ENCODE data around the gene UBR7. TPM values are rescaled to one million over a fixed set of nuclear protein-coding genes. Genes with fewer than 3 reads are reported as not detected.

The UBR7 gene
- polyA plus RNA-seq, 2 donors: 7.8 to 11.7 TPM

DNA sequence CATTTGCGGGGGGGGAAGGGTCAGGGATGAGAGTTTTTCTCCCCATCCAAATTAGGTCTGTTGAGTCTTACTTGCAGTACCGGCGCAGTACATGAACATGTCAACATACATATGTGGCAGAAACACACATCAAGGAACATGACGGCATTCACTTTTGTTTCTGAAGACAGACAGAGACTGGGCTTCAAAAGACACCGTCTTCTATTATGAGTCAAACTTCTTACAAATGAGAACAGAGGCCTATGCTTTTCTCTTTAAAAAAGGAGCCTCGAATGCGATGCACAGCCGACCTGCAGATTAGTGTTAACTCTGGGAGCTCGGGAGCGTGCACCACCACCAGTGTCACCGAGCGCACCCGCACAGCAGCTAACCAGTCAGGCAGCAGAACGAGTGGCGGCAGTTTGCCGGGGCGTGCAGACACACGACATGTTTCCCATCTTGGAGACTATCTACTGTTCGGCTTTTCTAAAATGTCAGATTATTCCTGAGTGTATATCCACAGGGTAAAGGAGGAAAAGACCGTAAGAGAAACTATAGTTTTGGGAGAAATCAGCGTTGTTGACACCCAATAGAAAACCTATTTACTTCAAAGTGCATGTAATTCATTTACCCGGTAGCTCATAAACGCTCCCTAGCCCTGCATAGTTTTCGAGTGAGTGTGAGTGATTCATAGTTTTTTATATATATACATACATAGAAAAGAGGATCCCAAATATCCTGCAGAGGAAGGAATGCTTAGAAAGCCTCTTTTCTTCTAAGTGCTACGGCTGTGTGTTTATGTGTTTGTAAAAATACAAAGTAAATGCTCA lies 33.0 kb downstream of the UBR7 start:
- no peak overlapping the region for H3K4me3 ChIP-seq (ENCODE audit: low read depth in 1 of 2, low read length in 2 of 2)
- no peaks in the 10 kb centered on the region for H3K9me3 ChIP-seq (ENCODE audit: control insufficient read depth in 2 of 2, insufficient read depth in 1 of 2, low read depth in 1 of 2, low read length in 1 of 2)
- H3K36me3 ChIP-seq (ENCODE audit: control insufficient read depth in 2 of 2, insufficient read depth in 2 of 2, low read length in 1 of 2): peaks cover 11 to 19% of the 10 kb centered on the region in 2 donors
- H3K4me1 ChIP-seq (ENCODE audit: control insufficient read depth in 2 of 2, insufficient read depth in 2 of 2, low read length in 1 of 2): no peaks in the 10 kb centered on the region
- H3K27ac ChIP-seq (ENCODE audit: low read depth in 2 of 2, low read length in 1 of 2): no peak overlapping the region
- H3K27me3 ChIP-seq (ENCODE audit: control insufficient read depth in 1 of 2, insufficient read depth in 2 of 2, low read length in 2 of 2): no peaks in the 10 kb centered on the region
- WGBS, 2 donors: 91% methylated on average over 25 of the region's 25 CpGs

DNA sequence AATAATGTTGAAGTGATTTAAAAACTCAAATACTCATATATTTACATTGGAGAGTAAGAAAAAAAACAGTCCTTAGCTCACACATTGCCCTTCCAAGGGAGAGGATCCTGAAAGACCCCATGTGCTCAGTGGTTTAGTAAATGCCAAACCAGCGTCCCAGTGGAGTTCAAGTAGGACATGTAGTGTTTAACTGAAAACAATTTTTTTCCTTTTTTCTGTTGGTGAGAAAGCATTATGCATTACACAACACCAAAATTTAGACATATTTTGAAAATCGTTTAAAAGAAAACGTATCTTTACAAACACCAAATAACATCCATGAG lies 33.6 kb downstream of the UBR7 start:
- Histone ChIP-seq H3K27me3 (ENCODE audit: control insufficient read depth in 1 of 2, insufficient read depth in 2 of 2, low read length in 2 of 2) (no peaks in the 10 kb centered on the region), H3K27ac (ENCODE audit: low read depth in 2 of 2, low read length in 1 of 2) (no peak overlapping the region), H3K4me1 (ENCODE audit: control insufficient read depth in 2 of 2, insufficient read depth in 2 of 2, low read length in 1 of 2) (no peaks in the 10 kb centered on the region), H3K9me3 (ENCODE audit: control insufficient read depth in 2 of 2, insufficient read depth in 1 of 2, low read depth in 1 of 2, low read length in 1 of 2) (no peaks in the 10 kb centered on the region), H3K36me3 (ENCODE audit: control insufficient read depth in 2 of 2, insufficient read depth in 2 of 2, low read length in 1 of 2) (peaks cover 13 to 22% of the 10 kb centered on the region in 2 donors), H3K4me3 (ENCODE audit: low read depth in 1 of 2, low read length in 2 of 2) (no peak overlapping the region)
- 90 to 93% methylated on average over 3 of the region's 3 CpGs for WGBS, 2 donors

DNA sequence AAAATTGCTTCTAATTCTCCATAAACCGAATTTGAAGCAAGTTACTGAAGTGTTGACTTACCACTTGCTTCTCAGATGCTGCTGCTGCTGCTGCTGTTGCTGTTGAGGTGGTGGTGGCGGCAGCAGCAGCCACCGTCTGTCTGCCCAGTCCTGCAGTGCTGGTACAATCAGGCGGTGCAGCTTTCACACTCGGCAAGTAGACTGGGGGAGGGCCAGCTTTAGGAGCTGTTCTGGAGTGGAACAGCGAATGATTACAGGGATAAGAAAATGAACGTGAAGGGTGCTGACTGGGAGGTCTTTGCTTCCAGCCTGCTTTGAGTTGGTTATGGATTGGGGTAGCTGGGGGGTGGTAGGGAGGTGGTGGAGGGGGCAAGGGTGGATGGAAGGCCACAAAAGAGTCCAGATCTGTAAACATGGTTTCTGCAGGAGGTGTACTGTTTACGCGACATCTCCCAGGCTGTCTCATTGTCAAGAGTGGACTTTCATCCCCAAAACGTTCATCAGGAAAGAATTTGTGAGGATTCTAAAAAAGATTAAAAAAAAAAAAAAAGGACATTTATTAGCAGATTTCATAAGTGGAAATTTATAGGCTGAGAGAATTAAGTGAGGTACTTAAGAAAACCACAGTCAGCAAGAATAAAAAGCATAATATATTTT lies 38.8 kb downstream of the UBR7 start:
- Histone ChIP-seq H3K9me3 (ENCODE audit: control insufficient read depth in 2 of 2, insufficient read depth in 1 of 2, low read depth in 1 of 2, low read length in 1 of 2) (no peaks in the 10 kb centered on the region), H3K27ac (ENCODE audit: low read depth in 2 of 2, low read length in 1 of 2) (no peak overlapping the region), H3K4me3 (ENCODE audit: low read depth in 1 of 2, low read length in 2 of 2) (no peak overlapping the region), H3K36me3 (ENCODE audit: control insufficient read depth in 2 of 2, insufficient read depth in 2 of 2, low read length in 1 of 2) (peaks cover 13 to 27% of the 10 kb centered on the region in 2 donors), H3K27me3 (ENCODE audit: control insufficient read depth in 1 of 2, insufficient read depth in 2 of 2, low read length in 2 of 2) (no peaks in the 10 kb centered on the region), H3K4me1 (ENCODE audit: control insufficient read depth in 2 of 2, insufficient read depth in 2 of 2, low read length in 1 of 2) (no peaks in the 10 kb centered on the region)
- 87% methylated on average over 10 of the region's 10 CpGs for WGBS, 2 donors

DNA sequence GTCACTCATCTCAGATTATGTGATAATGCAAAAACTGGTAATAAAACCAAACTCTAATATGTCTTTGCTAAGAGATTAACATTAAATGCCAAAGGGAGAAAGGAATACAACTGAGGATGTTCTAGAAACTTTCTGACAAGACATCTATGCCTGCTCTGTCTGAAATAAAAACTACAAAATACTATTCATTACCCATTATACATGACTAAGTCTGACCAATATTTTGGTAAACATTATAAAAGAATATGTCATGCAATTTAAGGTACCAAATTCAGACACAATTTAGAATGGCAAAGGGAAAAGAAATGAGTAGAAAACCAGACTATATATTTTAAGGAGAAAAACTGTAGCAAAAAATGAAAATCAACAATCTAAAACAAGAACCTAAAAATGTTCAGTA lies 39.5 kb downstream of the UBR7 start:
- H3K4me1 ChIP-seq (ENCODE audit: control insufficient read depth in 2 of 2, insufficient read depth in 2 of 2, low read length in 1 of 2): no peaks in the 10 kb centered on the region
- H3K4me3 ChIP-seq (ENCODE audit: low read depth in 1 of 2, low read length in 2 of 2): no peak overlapping the region
- H3K27ac ChIP-seq (ENCODE audit: low read depth in 2 of 2, low read length in 1 of 2): no peak overlapping the region
- no peaks in the 10 kb centered on the region for H3K9me3 ChIP-seq (ENCODE audit: control insufficient read depth in 2 of 2, insufficient read depth in 1 of 2, low read depth in 1 of 2, low read length in 1 of 2)
- peaks cover 13 to 27% of the 10 kb centered on the region in 2 donors for H3K36me3 ChIP-seq (ENCODE audit: control insufficient read depth in 2 of 2, insufficient read depth in 2 of 2, low read length in 1 of 2)
- no peaks in the 10 kb centered on the region for H3K27me3 ChIP-seq (ENCODE audit: control insufficient read depth in 1 of 2, insufficient read depth in 2 of 2, low read length in 2 of 2)

DNA sequence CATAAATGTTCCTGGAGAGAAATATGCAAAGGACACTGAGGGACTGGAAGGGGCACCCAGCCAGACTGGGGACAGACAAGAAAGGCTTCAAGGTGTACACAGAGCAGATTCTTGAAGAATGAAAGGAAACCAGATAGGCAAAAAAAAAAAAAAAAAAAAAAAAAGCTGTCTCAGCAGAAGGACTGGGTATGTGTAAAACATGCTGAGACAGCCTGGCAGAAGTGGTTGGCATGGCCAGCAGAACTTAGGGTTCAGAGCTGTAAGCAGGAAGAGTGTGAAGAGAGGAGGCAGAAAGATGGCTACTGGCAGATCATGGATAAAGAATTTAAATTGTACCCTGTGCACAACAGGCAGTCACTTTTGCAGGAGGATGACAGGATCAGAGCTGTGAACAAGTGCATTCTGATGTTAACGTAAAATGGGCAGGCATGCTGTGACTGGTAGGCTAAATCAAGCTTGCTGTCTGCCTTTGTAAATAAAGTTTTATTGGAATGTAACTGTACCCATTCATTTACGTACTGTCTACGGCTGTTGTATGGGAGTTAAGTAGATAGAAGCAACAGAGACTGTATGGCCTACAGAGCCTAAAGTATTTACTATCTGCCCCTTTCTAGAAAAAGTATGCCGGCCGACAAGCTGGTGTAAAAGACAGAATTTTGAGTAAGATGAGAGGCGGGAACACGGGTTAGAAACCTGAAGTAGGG lies 42.2 kb downstream of the UBR7 start:
- H3K4me3 ChIP-seq (ENCODE audit: low read depth in 1 of 2, low read length in 2 of 2): no peak overlapping the region
- no peaks in the 10 kb centered on the region for H3K27me3 ChIP-seq (ENCODE audit: control insufficient read depth in 1 of 2, insufficient read depth in 2 of 2, low read length in 2 of 2)
- no peak overlapping the region for H3K27ac ChIP-seq (ENCODE audit: low read depth in 2 of 2, low read length in 1 of 2)
- peaks cover 3 to 12% of the 10 kb centered on the region in 2 donors for H3K36me3 ChIP-seq (ENCODE audit: control insufficient read depth in 2 of 2, insufficient read depth in 2 of 2, low read length in 1 of 2)
- WGBS, 2 donors: 91 to 96% methylated on average over 7 of the region's 7 CpGs
- H3K9me3 ChIP-seq (ENCODE audit: control insufficient read depth in 2 of 2, insufficient read depth in 1 of 2, low read depth in 1 of 2, low read length in 1 of 2): no peaks in the 10 kb centered on the region
- no peaks in the 10 kb centered on the region for H3K4me1 ChIP-seq (ENCODE audit: control insufficient read depth in 2 of 2, insufficient read depth in 2 of 2, low read length in 1 of 2)

DNA sequence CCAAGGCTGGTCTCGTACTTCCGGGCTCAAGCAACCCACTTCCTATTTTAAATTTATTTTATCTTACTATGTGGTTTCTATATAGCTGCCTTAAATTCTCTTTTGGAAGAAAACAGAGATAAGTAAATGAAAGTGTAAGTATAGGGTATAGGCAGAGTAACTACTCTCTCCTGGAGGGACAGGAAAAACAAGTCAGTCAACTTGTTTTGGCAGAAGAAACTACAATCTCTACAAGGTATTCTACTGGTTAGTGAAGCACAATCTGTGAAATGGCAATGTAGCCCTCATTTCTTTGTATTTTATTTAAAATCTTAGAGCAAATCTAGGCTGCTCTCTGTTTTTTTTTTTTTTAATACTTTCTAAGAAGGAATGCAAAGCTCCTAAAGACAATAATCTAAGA lies 55.4 kb downstream of the UBR7 start:
- 80 to 82% methylated on average over 2 of the region's 2 CpGs for WGBS, 2 donors
- Histone ChIP-seq H3K36me3 (ENCODE audit: control insufficient read depth in 2 of 2, insufficient read depth in 2 of 2, low read length in 1 of 2) (no peaks in the 10 kb centered on the region), H3K27ac (ENCODE audit: low read depth in 2 of 2, low read length in 1 of 2) (no peak overlapping the region), H3K27me3 (ENCODE audit: control insufficient read depth in 1 of 2, insufficient read depth in 2 of 2, low read length in 2 of 2) (no peaks in the 10 kb centered on the region), H3K4me3 (ENCODE audit: low read depth in 1 of 2, low read length in 2 of 2) (no peak overlapping the region), H3K9me3 (ENCODE audit: control insufficient read depth in 2 of 2, insufficient read depth in 1 of 2, low read depth in 1 of 2, low read length in 1 of 2) (no peaks in the 10 kb centered on the region), H3K4me1 (ENCODE audit: control insufficient read depth in 2 of 2, insufficient read depth in 2 of 2, low read length in 1 of 2) (no peaks in the 10 kb centered on the region)

DNA sequence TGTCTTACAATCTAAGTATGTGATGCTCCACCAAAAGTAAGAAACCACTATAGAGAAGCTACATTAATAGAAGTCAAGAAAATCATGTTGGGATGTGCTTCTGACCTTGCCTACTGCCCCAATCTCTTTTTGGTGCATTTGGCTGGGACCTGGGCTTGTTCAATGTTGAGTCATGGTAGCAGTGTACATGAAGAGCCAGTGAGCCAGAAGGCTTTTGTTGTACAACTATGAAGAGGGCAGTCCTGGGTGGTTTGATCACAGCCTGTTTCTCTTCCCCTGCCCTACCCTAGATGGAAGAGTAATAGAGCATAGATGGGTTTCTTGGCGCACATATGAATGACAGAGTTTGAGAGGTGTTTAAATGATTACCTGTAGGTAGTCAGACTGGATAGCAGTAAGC lies 56.4 kb downstream of the UBR7 start:
- Histone ChIP-seq H3K27me3 (ENCODE audit: control insufficient read depth in 1 of 2, insufficient read depth in 2 of 2, low read length in 2 of 2) (no peaks in the 10 kb centered on the region), H3K4me3 (ENCODE audit: low read depth in 1 of 2, low read length in 2 of 2) (no peak overlapping the region), H3K4me1 (ENCODE audit: control insufficient read depth in 2 of 2, insufficient read depth in 2 of 2, low read length in 1 of 2) (no peaks in the 10 kb centered on the region), H3K36me3 (ENCODE audit: control insufficient read depth in 2 of 2, insufficient read depth in 2 of 2, low read length in 1 of 2) (no peaks in the 10 kb centered on the region), H3K27ac (ENCODE audit: low read depth in 2 of 2, low read length in 1 of 2) (no peak overlapping the region), H3K9me3 (ENCODE audit: control insufficient read depth in 2 of 2, insufficient read depth in 1 of 2, low read depth in 1 of 2, low read length in 1 of 2) (no peaks in the 10 kb centered on the region)
- WGBS, 2 donors: 84 to 95% methylated on average over 1 of the region's 1 CpG

DNA sequence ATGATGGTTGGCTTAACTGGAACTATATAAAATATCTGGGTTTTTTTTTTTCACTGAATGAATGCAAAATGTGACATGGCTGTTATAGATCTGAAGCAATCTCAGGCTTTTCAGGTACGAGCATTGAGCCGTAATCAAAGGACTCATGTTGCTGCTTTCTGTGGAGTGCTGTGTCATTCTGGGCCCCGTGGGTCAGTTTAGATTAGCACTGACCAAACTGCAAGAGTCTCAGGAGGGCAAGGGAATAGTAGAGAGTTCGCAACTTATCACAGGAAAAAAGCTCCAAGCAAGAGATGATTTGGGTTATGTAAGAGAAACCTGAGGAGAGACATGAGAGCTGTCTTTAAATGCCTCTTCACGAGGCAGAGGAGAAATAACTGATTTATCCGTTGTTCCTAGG lies 59.1 kb downstream of the UBR7 start:
- H3K4me1 ChIP-seq (ENCODE audit: control insufficient read depth in 2 of 2, insufficient read depth in 2 of 2, low read length in 1 of 2): no peaks in the 10 kb centered on the region
- 87 to 92% methylated on average over 6 of the region's 6 CpGs for WGBS, 2 donors

DNA sequence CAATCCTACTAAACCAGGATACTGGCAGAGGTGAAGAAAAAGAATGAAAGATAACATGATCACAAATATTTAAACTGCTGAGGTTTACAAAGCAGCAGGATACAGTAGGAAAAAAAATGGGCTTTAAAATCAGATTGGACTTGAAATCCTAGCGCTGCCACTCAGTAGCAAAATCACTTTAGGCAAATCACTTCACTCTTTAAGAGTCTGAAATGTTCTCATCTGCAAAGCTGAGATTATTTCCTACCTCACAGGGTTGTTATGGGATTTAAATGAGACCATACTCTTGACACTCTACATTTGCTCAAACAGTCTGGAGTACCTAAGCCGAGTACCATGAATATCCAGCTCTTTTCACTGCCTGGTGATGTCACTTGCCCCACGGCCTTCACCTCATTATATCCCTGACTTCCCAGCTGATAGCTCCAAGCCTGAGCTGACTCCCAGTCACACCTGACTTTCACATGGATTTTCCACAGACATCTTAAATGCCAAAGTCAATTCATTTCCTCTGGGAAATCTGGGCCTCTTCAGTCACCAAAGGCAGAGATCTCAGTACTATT lies 60.2 kb downstream of the UBR7 start:
- WGBS, 2 donors: 80 to 87% methylated on average over 3 of the region's 3 CpGs
- no peaks in the 10 kb centered on the region for H3K36me3 ChIP-seq (ENCODE audit: control insufficient read depth in 2 of 2, insufficient read depth in 2 of 2, low read length in 1 of 2)
- H3K4me3 ChIP-seq (ENCODE audit: low read depth in 1 of 2, low read length in 2 of 2): no peak overlapping the region
- no peaks in the 10 kb centered on the region for H3K9me3 ChIP-seq (ENCODE audit: control insufficient read depth in 2 of 2, insufficient read depth in 1 of 2, low read depth in 1 of 2, low read length in 1 of 2)
- no peaks in the 10 kb centered on the region for H3K4me1 ChIP-seq (ENCODE audit: control insufficient read depth in 2 of 2, insufficient read depth in 2 of 2, low read length in 1 of 2)
- no peak overlapping the region for H3K27ac ChIP-seq (ENCODE audit: low read depth in 2 of 2, low read length in 1 of 2)
- no peaks in the 10 kb centered on the region for H3K27me3 ChIP-seq (ENCODE audit: control insufficient read depth in 1 of 2, insufficient read depth in 2 of 2, low read length in 2 of 2)

More for the DNA sequence above, 59.1 kb downstream of the UBR7 start:
- Histone ChIP-seq H3K36me3 (ENCODE audit: control insufficient read depth in 2 of 2, insufficient read depth in 2 of 2, low read length in 1 of 2) (no peaks in the 10 kb centered on the region), H3K27ac (ENCODE audit: low read depth in 2 of 2, low read length in 1 of 2) (no peak overlapping the region), H3K27me3 (ENCODE audit: control insufficient read depth in 1 of 2, insufficient read depth in 2 of 2, low read length in 2 of 2) (no peaks in the 10 kb centered on the region), H3K4me3 (ENCODE audit: low read depth in 1 of 2, low read length in 2 of 2) (no peak overlapping the region), H3K9me3 (ENCODE audit: control insufficient read depth in 2 of 2, insufficient read depth in 1 of 2, low read depth in 1 of 2, low read length in 1 of 2) (no peaks in the 10 kb centered on the region)

Data from esophagus (tissue), 2 donors.